OCI-LY7 (cell line): ENCODE measurements around the gene ANKDD1B. TPM values are rescaled to one million over a fixed set of nuclear protein-coding genes. Genes with fewer than 3 reads are reported as not detected.

Experiments
- BruUV-seq: library from RNA; stranded (reverse); fragments of 400-500 nt; replicated peaks from 2 replicates; lab custom pipeline; 2021; lab: Mats Ljungman, UMichigan
- CTCF ChIA-PET: fragments of 300-600 bp; sonication (Branson Sonifier 250); formaldehyde crosslinking; loops from one replicate; lab custom pipeline; 2022; ENCODE audit warnings: antibody characterized with exemption; ENCODE audit not compliant: unreplicated experiment; lab: Charles Lee
- POLR2A ChIA-PET: fragments of 300-600 bp; sonication (Branson Sonifier 250); formaldehyde crosslinking; loops from one replicate; lab custom pipeline; 2022; ENCODE audit warnings: antibody characterized with exemption; lab: Charles Lee
- DNase-seq: peaks from one replicate; pipeline ENCODE4 v3.0.0-alpha.2; 2015; ENCODE audit warnings: low spot score
- H2AFZ ChIP-seq: fragments of 200-600 bp; sonication (generic), shearing (Covaris generic); 2 replicates; pipeline ENCODE4 v1.6.1; 2014; ENCODE audit warnings: mild to moderate bottlenecking, antibody characterized with exemption, low read length, moderate library complexity
- H3K27ac ChIP-seq: fragments of 200-600 bp; sonication (generic); 2 replicates; pipeline ENCODE4 v1.5.1; 2014; ENCODE audit warnings: mixed run types, low read depth, mild to moderate bottlenecking, moderate library complexity, low read length, inconsistent platforms; ENCODE audit not compliant: poor library complexity, severe bottlenecking
- H3K36me3 ChIP-seq: fragments of 200-600 bp; sonication (generic); 2 replicates; pipeline ENCODE4 v1.6.1; 2014; ENCODE audit warnings: mild to moderate bottlenecking, antibody characterized with exemption, low read length, moderate library complexity, mixed read lengths; ENCODE audit not compliant: insufficient read depth
- H3K4me1 ChIP-seq: fragments of 200-600 bp; sonication (generic); 2 replicates; pipeline ENCODE4 v1.5.1; 2014; ENCODE audit warnings: mild to moderate bottlenecking, low read length; ENCODE audit not compliant: insufficient read depth, poor library complexity, severe bottlenecking
- H3K4me2 ChIP-seq: fragments of 200-600 bp; sonication (generic); 2 replicates; pipeline ENCODE4 v1.6.1; 2014; ENCODE audit warnings: mild to moderate bottlenecking, low read length
- H3K4me3 ChIP-seq: fragments of 200-600 bp; sonication (generic); 2 replicates; pipeline ENCODE4 v1.5.1; 2014; ENCODE audit warnings: mild to moderate bottlenecking, low read depth, low read length; ENCODE audit not compliant: poor library complexity, severe bottlenecking
- H3K79me2 ChIP-seq: fragments of 200-600 bp; sonication (generic); 2 replicates; pipeline ENCODE4 v1.6.1; 2016; ENCODE audit warnings: low read depth, mild to moderate bottlenecking, low read length, moderate library complexity, mixed read lengths; ENCODE audit not compliant: insufficient read depth
- H3K9me2 ChIP-seq: fragments of 200-600 bp; sonication (generic); 2 replicates; pipeline ENCODE4 v1.6.1; 2016; ENCODE audit warnings: mild to moderate bottlenecking, low read length, mixed read lengths; ENCODE audit not compliant: insufficient read depth
- H3K9me3 ChIP-seq: fragments of 200-600 bp; sonication (generic); 2 replicates; pipeline ENCODE4 v1.6.1; 2014; ENCODE audit warnings: mild to moderate bottlenecking, mixed run types, low read length, mixed read lengths
- H4K20me1 ChIP-seq: fragments of 200-600 bp; sonication (generic); 2 replicates; pipeline ENCODE4 v1.6.1; 2014; ENCODE audit warnings: mild to moderate bottlenecking, antibody characterized with exemption, low read length, moderate library complexity, mixed read lengths; ENCODE audit not compliant: insufficient read depth
- CTCF ChIP-seq: fragments of 200-600 bp; sonication (generic); conservative IDR thresholded peaks from 2 replicates; pipeline ENCODE4 v1.5.1; 2014; ENCODE audit warnings: mild to moderate bottlenecking, antibody characterized with exemption, low read length, moderate library complexity, mixed read lengths
- EZH2phosphoT487 ChIP-seq: fragments of 200-600 bp; sonication (generic); IDR thresholded peaks from 2 replicates; pipeline ENCODE4 v1.6.1; 2018; ENCODE audit warnings: low read depth, borderline replicate concordance, mild to moderate bottlenecking, mixed run types, antibody characterized with exemption, low read length, moderate library complexity, mixed read lengths
- intact Hi-C: fragments of 100-400 bp; cut with micrococcal nuclease; formaldehyde crosslinking; loops from one replicate; pipeline ENCODE4 v1.10.0; 2022; ENCODE audit not compliant: unreplicated experiment
- total RNA-seq, 2 experiments: library from RNA; depleted of rRNA in 1 of 2; stranded (reverse); fragments of >200 nt in 1 of 2; shearing (Covaris generic) in 1 of 2; gene quantifications; 2 replicates each; pipeline ENCODE4 v1.2.3, GENCODE V29; 2014 to 2022

Gene ANKDD1B
- total RNA-seq, 2 experiments from 2014 or later, result not detected

GRCh38 chr5:75672616-75673015 lies 61.4 kb downstream of the ANKDD1B start:
- no peak overlapping the region for H3K4me2 ChIP-seq
- no peak overlapping the region for H2AFZ ChIP-seq
- no peak for DNase-seq
- H3K4me1 ChIP-seq, result no peaks in the 10 kb centered on the region
- peaks cover 51% of the 10 kb centered on the region for H3K36me3 ChIP-seq
- H3K79me2 ChIP-seq, result no peaks in the 10 kb centered on the region
- POLR2A ChIA-PET, result no interaction called here
- H3K9me2 ChIP-seq, result no peaks in the 10 kb centered on the region
- CTCF ChIA-PET, result interaction anchor here (0.6 kb wide), 1 partner anchor 612 kb away, joined by 4 read pairs; no protein-coding TSS in a partner anchor
- H3K9me3 ChIP-seq, result no peaks in the 10 kb centered on the region
- no peak overlapping the region for H3K4me3 ChIP-seq
- no TSS peak for BruUV-seq
- intact Hi-C loops, result no loop called here
- H4K20me1 ChIP-seq, result no peaks in the 10 kb centered on the region
- TF ChIP-seq EZH2phosphoT487, result no peak
- H3K27ac ChIP-seq, result no peak overlapping the region

GRCh38 chr5:75675783-75676182 lies 64.5 kb downstream of the ANKDD1B start:
- H3K9me2 ChIP-seq, result no peaks in the 10 kb centered on the region
- BruUV-seq, result no TSS peak
- H3K36me3 ChIP-seq, result peaks cover 67% of the 10 kb centered on the region
- H3K4me2 ChIP-seq, result no peak overlapping the region
- H3K4me3 ChIP-seq, result no peak overlapping the region
- H3K4me1 ChIP-seq, result no peaks in the 10 kb centered on the region
- H2AFZ ChIP-seq, result no peak overlapping the region
- H3K27ac ChIP-seq, result no peak overlapping the region
- no peaks in the 10 kb centered on the region for H3K9me3 ChIP-seq
- peaks cover 1% of the 10 kb centered on the region; the same call in 1 of the 2 replicates for H4K20me1 ChIP-seq
- TF ChIP-seq CTCF (no peak), EZH2phosphoT487 (no peak)
- POLR2A ChIA-PET, result interaction anchor here (1.1 to 1.6 kb wide), 2 partner anchors 17 to 438 kb away, joined by 4 to 7 read pairs; no protein-coding TSS in a partner anchor
- intact Hi-C loops, result no loop called here
- CTCF ChIA-PET, result no interaction called here
- no peak for DNase-seq
- H3K79me2 ChIP-seq, result no peaks in the 10 kb centered on the region

- CTCF ChIA-PET, result interaction anchor here (1.5 kb wide), 1 partner anchor 8 kb away, joined by 4 read pairs; no protein-coding TSS in a partner anchor
- POLR2A ChIA-PET, result interaction anchor here (2.6 kb wide), 1 partner anchor 12 kb away, joined by 9 read pairs; no protein-coding TSS in a partner anchor
- H3K27ac ChIP-seq, result no peak overlapping the region
Measured at GRCh38 chr5:75677607-75678006, 66.4 kb downstream of the ANKDD1B start.

More at GRCh38 chr5:75677607-75678006, 66.4 kb downstream of the ANKDD1B start:
- H3K9me2 ChIP-seq, result no peaks in the 10 kb centered on the region
- H3K4me3 ChIP-seq, result no peak overlapping the region
- TF ChIP-seq CTCF (no peak), EZH2phosphoT487 (no peak)
- intact Hi-C loops, result no loop called here
- no peaks in the 10 kb centered on the region for H3K79me2 ChIP-seq
- H4K20me1 ChIP-seq, result peaks cover 5% of the 10 kb centered on the region; the same call in 1 of the 2 replicates
- H3K36me3 ChIP-seq, result peaks cover 66% of the 10 kb centered on the region
- H3K4me1 ChIP-seq, result no peaks in the 10 kb centered on the region
- H3K9me3 ChIP-seq, result no peaks in the 10 kb centered on the region
- no peak overlapping the region for H2AFZ ChIP-seq
- BruUV-seq, result no TSS peak
- no peak overlapping the region for H3K4me2 ChIP-seq
- no peak for DNase-seq
